Measurements from ENCODE around the gene MAMDC4. TPM values are rescaled to one million over a fixed set of nuclear protein-coding genes. Genes with fewer than 3 reads are reported as not detected.

The MAMDC4 gene
- total and polyA plus RNA-seq, 2 of the 8 experiments (the other 6 are each of a cell fraction or from before 2014, with no cell fraction given): 3.1 to 4.5 TPM

DNA sequence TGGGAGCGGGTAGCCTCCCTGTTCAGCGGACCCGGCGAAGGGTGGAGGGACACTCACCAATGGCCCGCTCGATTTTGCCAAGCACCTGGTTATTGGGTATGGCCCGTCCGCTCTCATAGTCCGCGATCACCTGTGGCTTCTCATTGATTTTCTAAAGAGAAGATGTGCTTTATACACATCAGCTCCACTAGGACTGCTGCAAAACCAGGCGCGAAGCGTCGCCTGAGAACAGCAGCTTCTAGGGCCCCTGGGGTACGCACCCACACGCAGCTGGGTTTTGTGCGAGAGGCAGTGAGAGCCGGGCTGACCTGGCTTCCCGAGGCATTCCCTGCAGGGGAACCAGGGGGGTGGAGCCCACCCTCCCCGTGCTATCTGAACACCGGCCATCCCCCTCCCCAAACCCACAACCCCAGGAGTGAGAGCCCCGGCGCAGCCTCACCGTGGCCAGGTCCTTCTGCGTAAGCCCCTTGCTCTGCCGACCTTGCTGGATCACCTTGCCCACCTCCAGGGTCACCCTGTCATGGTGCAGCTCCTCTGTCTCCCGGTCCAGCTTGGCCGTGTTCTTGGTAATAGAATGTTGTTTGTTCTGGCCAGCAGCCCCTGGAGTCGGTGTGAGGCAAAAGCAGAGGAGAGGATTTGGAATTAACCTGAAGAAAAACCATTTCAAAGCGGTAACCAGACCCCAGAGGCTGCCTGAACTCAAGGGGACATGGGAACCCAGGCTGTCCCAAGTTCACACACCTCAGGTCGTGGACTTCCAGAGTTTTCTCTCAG, 10.9 kb downstream of the MAMDC4 start (continued):
- TF ChIP-seq, protein P1, sequence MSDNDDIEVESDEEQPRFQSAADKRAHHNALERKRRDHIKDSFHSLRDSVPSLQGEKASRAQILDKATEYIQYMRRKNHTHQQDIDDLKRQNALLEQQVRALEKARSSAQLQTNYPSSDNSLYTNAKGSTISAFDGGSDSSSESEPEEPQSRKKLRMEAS (IDR thresholded peaks at IDR 0.05): no peak
- no peak for TF ChIP-seq GTF2F1 (IDR thresholded peaks at IDR 0.05; ENCODE audit: borderline replicate concordance, low read depth, low read length)
- TF ChIP-seq SAP30 (IDR thresholded peaks at IDR 0.05; ENCODE audit: insufficient read depth, insufficient replicate concordance, low read length): no peak
- TF ChIP-seq ZNF274 (IDR thresholded peaks at IDR 0.05; ENCODE audit: borderline replicate concordance, extremely low read depth, low read length): no peak

Measured in H1 (cell line).